ENCODE measurements around the gene CCNT1.
"Not testable (repeated sequence)": the region's sequence is repeated elsewhere in the genome, so short reads cannot be mapped to it uniquely, and the experiment has no call there.

The CCNT1 gene

DNA sequence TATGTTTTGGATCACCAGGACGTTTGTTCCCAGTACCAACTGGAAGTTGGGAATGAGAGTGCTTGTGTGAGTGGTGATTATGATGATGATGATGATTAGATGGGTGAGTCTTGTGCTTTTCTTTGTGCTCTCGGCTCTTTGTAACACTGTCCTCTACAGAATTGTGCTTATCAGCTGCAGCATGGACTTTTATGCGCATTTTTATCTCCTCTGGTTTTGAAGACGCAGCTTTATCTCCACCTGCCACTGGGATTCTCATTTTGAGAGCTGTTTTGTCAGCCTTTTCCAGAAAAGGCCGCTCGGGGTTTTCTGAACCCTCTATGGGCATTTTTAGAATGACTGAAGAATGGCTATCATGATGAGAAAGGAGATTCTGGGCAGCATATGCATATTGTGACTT lies 22.9 kb downstream of the CCNT1 start:
- Histone ChIP-seq H3K79me2 (ENCODE audit: control insufficient read depth, insufficient read depth, low read length, unreplicated experiment) (peaks cover 15% of the 10 kb centered on the region), H3K4me1 (ENCODE audit: control insufficient read depth, insufficient read depth, low read length, unreplicated experiment) (no peaks in the 10 kb centered on the region), H3K27ac (ENCODE audit: low read depth, low read length) (no peak overlapping the region), H3K4me3 (ENCODE audit: low read depth, low read length) (no peak overlapping the region), H3K27me3 (ENCODE audit: insufficient read depth, low read length) (no peaks in the 10 kb centered on the region), H2AFZ (ENCODE audit: low read length, unreplicated experiment) (no peak overlapping the region), H3K36me3 (ENCODE audit: insufficient read depth, low read length) (peaks cover 52% of the 10 kb centered on the region)

GRCh38 chr12:48691826-48692487 lies 24.6 kb downstream of the CCNT1 start:
- Histone ChIP-seq H3K36me3 (ENCODE audit: insufficient read depth, low read length) (peaks cover 56% of the 10 kb centered on the region), H3K27me3 (ENCODE audit: insufficient read depth, low read length) (no peaks in the 10 kb centered on the region), H2AFZ (ENCODE audit: low read length, unreplicated experiment) (no peak overlapping the region), H3K27ac (ENCODE audit: low read depth, low read length) (no peak overlapping the region), H3K4me1 (ENCODE audit: control insufficient read depth, insufficient read depth, low read length, unreplicated experiment) (no peaks in the 10 kb centered on the region), H3K79me2 (ENCODE audit: control insufficient read depth, insufficient read depth, low read length, unreplicated experiment) (peaks cover 15% of the 10 kb centered on the region), H3K4me3 (ENCODE audit: low read depth, low read length) (no peak overlapping the region)

DNA sequence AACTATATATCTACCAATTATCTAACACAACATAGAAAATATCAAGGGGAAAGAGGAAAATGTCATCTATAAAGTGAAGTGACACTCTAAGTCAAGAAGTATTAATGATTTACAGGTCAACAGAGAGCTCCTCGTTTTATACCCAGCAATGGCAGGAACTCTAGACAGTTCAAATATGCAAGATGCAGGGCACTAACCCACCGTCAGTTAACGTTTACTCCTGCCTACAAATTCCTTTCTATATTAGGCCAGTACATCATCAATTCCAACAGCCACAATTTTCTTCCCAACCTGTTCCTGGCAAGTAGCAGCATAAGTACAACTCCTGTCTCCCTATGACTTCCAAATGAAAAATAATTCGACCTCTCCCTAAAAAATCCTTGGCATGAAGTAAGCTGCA lies 25.5 kb downstream of the CCNT1 start:
- Histone ChIP-seq H3K27me3 (ENCODE audit: insufficient read depth, low read length) (no peaks in the 10 kb centered on the region), H3K36me3 (ENCODE audit: insufficient read depth, low read length) (peaks cover 48% of the 10 kb centered on the region), H3K27ac (ENCODE audit: low read depth, low read length) (no peak overlapping the region), H2AFZ (ENCODE audit: low read length, unreplicated experiment) (no peak overlapping the region), H3K4me1 (ENCODE audit: control insufficient read depth, insufficient read depth, low read length, unreplicated experiment) (no peaks in the 10 kb centered on the region), H3K79me2 (ENCODE audit: control insufficient read depth, insufficient read depth, low read length, unreplicated experiment) (peaks cover 15% of the 10 kb centered on the region), H3K4me3 (ENCODE audit: low read depth, low read length) (no peak overlapping the region)

GRCh38 chr12:48690436-48690835 lies 26.1 kb downstream of the CCNT1 start:
- Histone ChIP-seq H3K27me3 (ENCODE audit: insufficient read depth, low read length) (no peaks in the 10 kb centered on the region), H3K4me1 (ENCODE audit: control insufficient read depth, insufficient read depth, low read length, unreplicated experiment) (no peaks in the 10 kb centered on the region), H3K36me3 (ENCODE audit: insufficient read depth, low read length) (peaks cover 43% of the 10 kb centered on the region)

GRCh38 chr12:48688836-48689235 lies 27.7 kb downstream of the CCNT1 start:
- Histone ChIP-seq H3K79me2 (ENCODE audit: control insufficient read depth, insufficient read depth, low read length, unreplicated experiment) (peaks cover 14% of the 10 kb centered on the region), H3K36me3 (ENCODE audit: insufficient read depth, low read length) (peaks cover 31% of the 10 kb centered on the region)

More at GRCh38 chr12:48690436-48690835, 26.1 kb downstream of the CCNT1 start:
- no peak overlapping the region for H2AFZ ChIP-seq (ENCODE audit: low read length, unreplicated experiment)
- H3K27ac ChIP-seq (ENCODE audit: low read depth, low read length) = no peak overlapping the region
- peaks cover 15% of the 10 kb centered on the region for H3K79me2 ChIP-seq (ENCODE audit: control insufficient read depth, insufficient read depth, low read length, unreplicated experiment)
- no peak overlapping the region for H3K4me3 ChIP-seq (ENCODE audit: low read depth, low read length)

DNA sequence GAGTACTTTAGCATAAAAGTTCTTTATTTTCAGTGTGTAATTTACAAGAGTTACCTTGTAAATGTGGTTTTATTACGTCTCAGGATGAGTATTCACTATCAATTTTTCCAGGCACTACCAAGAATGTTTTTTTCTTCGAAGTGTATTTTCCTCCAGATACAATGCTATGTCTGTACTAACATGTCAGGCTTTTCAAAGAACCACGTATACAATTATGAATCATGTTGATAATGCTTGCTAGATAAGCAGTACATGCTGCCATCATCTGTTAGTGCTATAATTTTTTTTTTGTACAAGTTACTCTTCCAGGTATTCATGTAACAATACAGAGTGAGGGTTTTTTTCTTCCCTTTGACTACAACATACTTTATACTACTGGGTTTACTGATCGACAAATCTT lies 28.9 kb downstream of the CCNT1 start:
- peaks cover 19% of the 10 kb centered on the region for H3K36me3 ChIP-seq (ENCODE audit: insufficient read depth, low read length)
- no peaks in the 10 kb centered on the region for H3K27me3 ChIP-seq (ENCODE audit: insufficient read depth, low read length)
- H2AFZ ChIP-seq (ENCODE audit: low read length, unreplicated experiment) = no peak overlapping the region
- peaks cover 9% of the 10 kb centered on the region for H3K79me2 ChIP-seq (ENCODE audit: control insufficient read depth, insufficient read depth, low read length, unreplicated experiment)
- H3K4me1 ChIP-seq (ENCODE audit: control insufficient read depth, insufficient read depth, low read length, unreplicated experiment) = no peaks in the 10 kb centered on the region
- H3K27ac ChIP-seq (ENCODE audit: low read depth, low read length) = no peak overlapping the region
- H3K4me3 ChIP-seq (ENCODE audit: low read depth, low read length) = no peak overlapping the region

More at GRCh38 chr12:48688836-48689235, 27.7 kb downstream of the CCNT1 start:
- no peaks in the 10 kb centered on the region for H3K27me3 ChIP-seq (ENCODE audit: insufficient read depth, low read length)
- no peak overlapping the region for H2AFZ ChIP-seq (ENCODE audit: low read length, unreplicated experiment)
- no peak overlapping the region for H3K4me3 ChIP-seq (ENCODE audit: low read depth, low read length)
- H3K27ac ChIP-seq (ENCODE audit: low read depth, low read length) = no peak overlapping the region
- no peaks in the 10 kb centered on the region for H3K4me1 ChIP-seq (ENCODE audit: control insufficient read depth, insufficient read depth, low read length, unreplicated experiment)

- Histone ChIP-seq H3K4me1 (ENCODE audit: control insufficient read depth, insufficient read depth, low read length, unreplicated experiment) (no peaks in the 10 kb centered on the region), H3K27me3 (ENCODE audit: insufficient read depth, low read length) (no peaks in the 10 kb centered on the region), H3K27ac (ENCODE audit: low read depth, low read length) (no peak overlapping the region)
Observed at GRCh38 chr12:48686615-48687334, 29.7 kb downstream of the CCNT1 start.

DNA sequence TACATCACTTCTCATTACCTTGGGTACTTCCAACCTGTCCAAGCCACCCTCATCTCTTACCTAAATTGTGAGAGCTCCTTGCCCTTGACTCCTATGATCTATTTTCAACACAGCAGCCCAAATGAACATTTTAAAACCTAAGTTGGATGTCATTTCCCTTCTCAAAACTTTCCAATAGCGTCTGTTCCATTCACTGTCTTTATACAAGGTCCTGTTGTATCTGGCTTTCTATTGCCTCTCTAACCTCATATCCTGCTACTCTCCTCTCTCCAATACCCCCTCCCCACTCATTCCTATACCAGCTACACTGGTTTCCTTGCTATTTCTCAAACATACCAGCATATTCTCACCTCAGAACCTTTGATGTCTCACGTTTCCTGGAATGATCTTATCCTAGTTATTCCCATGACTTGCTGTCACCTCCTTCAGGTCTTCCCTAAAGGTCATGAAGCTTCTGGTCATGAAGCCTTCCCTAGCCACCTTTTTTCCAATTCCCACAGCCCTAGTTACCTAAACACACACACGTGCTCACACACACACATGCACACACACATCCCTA lies 30.4 kb downstream of the CCNT1 start:
- no peaks in the 10 kb centered on the region for H3K4me1 ChIP-seq (ENCODE audit: control insufficient read depth, insufficient read depth, low read length, unreplicated experiment)
- no peak overlapping the region for H3K4me3 ChIP-seq (ENCODE audit: low read depth, low read length)
- H3K27me3 ChIP-seq (ENCODE audit: insufficient read depth, low read length) = no peaks in the 10 kb centered on the region
- H3K36me3 ChIP-seq (ENCODE audit: insufficient read depth, low read length) = peaks cover 14% of the 10 kb centered on the region
- H3K79me2 ChIP-seq (ENCODE audit: control insufficient read depth, insufficient read depth, low read length, unreplicated experiment) = peaks cover 15% of the 10 kb centered on the region
- no peak overlapping the region for H3K27ac ChIP-seq (ENCODE audit: low read depth, low read length)
- H2AFZ ChIP-seq (ENCODE audit: low read length, unreplicated experiment) = no peak overlapping the region

More at GRCh38 chr12:48686615-48687334, 29.7 kb downstream of the CCNT1 start:
- Histone ChIP-seq H3K4me3 (ENCODE audit: low read depth, low read length) (no peak overlapping the region), H3K79me2 (ENCODE audit: control insufficient read depth, insufficient read depth, low read length, unreplicated experiment) (peaks cover 12% of the 10 kb centered on the region), H2AFZ (ENCODE audit: low read length, unreplicated experiment) (no peak overlapping the region), H3K36me3 (ENCODE audit: insufficient read depth, low read length) (peaks cover 16% of the 10 kb centered on the region)

GRCh38 chr12:48683534-48683933 lies 33.0 kb downstream of the CCNT1 start:
- Histone ChIP-seq H3K27ac (ENCODE audit: low read depth, low read length) (no peak overlapping the region), H3K36me3 (ENCODE audit: insufficient read depth, low read length) (peaks cover 8% of the 10 kb centered on the region), H3K4me3 (ENCODE audit: low read depth, low read length) (no peak overlapping the region), H3K79me2 (ENCODE audit: control insufficient read depth, insufficient read depth, low read length, unreplicated experiment) (peaks cover 35% of the 10 kb centered on the region), H2AFZ (ENCODE audit: low read length, unreplicated experiment) (no peak overlapping the region), H3K4me1 (ENCODE audit: control insufficient read depth, insufficient read depth, low read length, unreplicated experiment) (peaks cover 23% of the 10 kb centered on the region), H3K27me3 (ENCODE audit: insufficient read depth, low read length) (no peaks in the 10 kb centered on the region)

DNA sequence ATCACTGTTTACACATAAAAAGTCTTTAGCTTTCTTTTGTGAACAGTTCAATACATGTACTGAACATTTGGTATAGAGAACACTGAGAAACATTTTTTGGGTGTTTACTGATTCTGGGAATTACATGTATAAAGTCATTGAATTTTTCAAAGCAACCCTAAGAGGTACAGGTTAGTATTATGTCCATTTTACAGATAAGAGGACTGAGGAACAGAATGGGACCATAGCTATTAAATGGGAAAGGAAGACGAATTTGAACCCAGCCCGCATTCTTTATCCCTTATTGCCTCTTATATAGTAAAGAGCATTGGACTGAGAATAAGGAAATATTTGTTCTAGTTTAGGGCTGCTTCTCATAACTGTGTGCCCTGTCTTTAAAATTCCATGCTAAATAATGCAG lies 33.6 kb downstream of the CCNT1 start:
- no peaks in the 10 kb centered on the region for H3K27me3 ChIP-seq (ENCODE audit: insufficient read depth, low read length)
- H2AFZ ChIP-seq (ENCODE audit: low read length, unreplicated experiment) = no peak overlapping the region
- no peak overlapping the region for H3K27ac ChIP-seq (ENCODE audit: low read depth, low read length)
- peak overlapping the region; percentile 81 for H3K4me3 ChIP-seq (ENCODE audit: low read depth, low read length)
- peaks cover 12% of the 10 kb centered on the region for H3K36me3 ChIP-seq (ENCODE audit: insufficient read depth, low read length)
- H3K79me2 ChIP-seq (ENCODE audit: control insufficient read depth, insufficient read depth, low read length, unreplicated experiment) = peaks cover 41% of the 10 kb centered on the region
- peaks cover 26% of the 10 kb centered on the region for H3K4me1 ChIP-seq (ENCODE audit: control insufficient read depth, insufficient read depth, low read length, unreplicated experiment)

GRCh38 chr12:48682533-48682905 lies 34.0 kb downstream of the CCNT1 start:
- not testable (repeated sequence) for H3K27ac ChIP-seq (ENCODE audit: low read depth, low read length); H3K36me3 ChIP-seq (ENCODE audit: insufficient read depth, low read length); H3K27me3 ChIP-seq (ENCODE audit: insufficient read depth, low read length)
- H2AFZ ChIP-seq (ENCODE audit: low read length, unreplicated experiment) = peak overlapping the region; percentile 87
- peaks cover 44% of the 10 kb centered on the region for H3K79me2 ChIP-seq (ENCODE audit: control insufficient read depth, insufficient read depth, low read length, unreplicated experiment)
- H3K4me3 ChIP-seq (ENCODE audit: low read depth, low read length) = peak overlapping the region; percentile 81
- H3K4me1 ChIP-seq (ENCODE audit: control insufficient read depth, insufficient read depth, low read length, unreplicated experiment) = peaks cover 29% of the 10 kb centered on the region
